ENCODE results near the gene KLHDC8B. TPM values are rescaled to one million over a fixed set of nuclear protein-coding genes. Genes with fewer than 3 reads are reported as not detected.

KLHDC8B gene
- total RNA-seq, 1 experiment from 2014 or later: 6.8 TPM

GRCh38 chr3:49131576-49131975, 39.8 kb upstream of the KLHDC8B start:
- TF ChIP-seq CTCF (IDR thresholded peaks at IDR 0.05): no peak
- no peak for TF ChIP-seq SIN3A (IDR thresholded peaks at IDR 0.05; ENCODE audit: borderline replicate concordance, insufficient read depth, low read depth, low read length)
- no peak for TF ChIP-seq REST (IDR thresholded peaks at IDR 0.05; ENCODE audit: insufficient read depth in 1 of 2, low read depth in 2 of 2, low read length in 1 of 2)
- no peak for TF ChIP-seq TCF7L2 (IDR thresholded peaks at IDR 0.05; ENCODE audit: low read depth, low read length)
- TF ChIP-seq POLR2AphosphoS5 (IDR thresholded peaks at IDR 0.05; ENCODE audit: low read depth, low read length): no peak
- ChIA-PET POLR2A (no interaction called here), CTCF (no interaction called here)
- in situ Hi-C loops (cut with HindIII; ENCODE audit: low pct_unique_long_range_greater_than_20kb, low sequenced_read_pairs): no loop called here
- ATAC-seq (no peak), DNase-seq (ENCODE audit: low read depth, low spot score) (no peak)
- peak overlapping the region; percentile 71 to 89 for H3K4me3 ChIP-seq (ENCODE audit: low read depth in 2 of 2, low read length in 2 of 2)
- peaks cover 12% of the 10 kb centered on the region for H3K4me1 ChIP-seq (ENCODE audit: control insufficient read depth, insufficient read depth, low read length)
- H3K9me3 ChIP-seq (ENCODE audit: control insufficient read depth, insufficient read depth, low read depth, low read length): no peaks in the 10 kb centered on the region
- H3K27me3 ChIP-seq (ENCODE audit: control insufficient read depth, insufficient read depth, low read length): no peaks in the 10 kb centered on the region
- no peaks in the 10 kb centered on the region; the same call in 1 of the 2 replicates for H3K36me3 ChIP-seq (ENCODE audit: control insufficient read depth, insufficient read depth, low read length)
- BruUV-seq (replicated peaks): no TSS peak
- peak overlapping the region; percentile 91; the same call in 1 of the 2 replicates for H3K27ac ChIP-seq (ENCODE audit: low read length)
- intact Hi-C loops (cut with micrococcal nuclease; ENCODE audit: unreplicated experiment): no loop called here

GRCh38 chr3:49132073-49132436, 39.3 kb upstream of the KLHDC8B start:
- Histone ChIP-seq H3K36me3 (ENCODE audit: control insufficient read depth, insufficient read depth, low read length) (no peaks in the 10 kb centered on the region; the same call in 1 of the 2 replicates), H3K27me3 (ENCODE audit: control insufficient read depth, insufficient read depth, low read length) (no peaks in the 10 kb centered on the region), H3K4me3 (ENCODE audit: low read depth in 2 of 2, low read length in 2 of 2) (peak overlapping the region; percentile 71 to 89), H3K27ac (ENCODE audit: low read length) (peak overlapping the region; percentile 91), H3K4me1 (ENCODE audit: control insufficient read depth, insufficient read depth, low read length) (peaks cover 12% of the 10 kb centered on the region), H3K9me3 (ENCODE audit: control insufficient read depth, insufficient read depth, low read depth, low read length) (no peaks in the 10 kb centered on the region)
- ATAC-seq (no peak), DNase-seq (ENCODE audit: low read depth, low spot score) (no peak)
- CTCF ChIA-PET: interaction anchor here (1.2 kb wide), 1 partner anchor 38 kb away, joined by 4 read pairs; the partner anchor contains the start of gene QRICH1
- in situ Hi-C loops (cut with HindIII; ENCODE audit: low pct_unique_long_range_greater_than_20kb, low sequenced_read_pairs): no loop called here
- POLR2A ChIA-PET: interaction anchor here (0.8 kb wide), 1 partner anchor 37 kb away, joined by 3 read pairs; no protein-coding TSS in a partner anchor
- BruUV-seq (replicated peaks): no TSS peak
- intact Hi-C loops (cut with micrococcal nuclease; ENCODE audit: unreplicated experiment): no loop called here
- TF ChIP-seq POLR2AphosphoS5 (IDR thresholded peaks at IDR 0.05; ENCODE audit: low read depth, low read length): no peak
- TF ChIP-seq CTCF (IDR thresholded peaks at IDR 0.05): no peak
- TF ChIP-seq SIN3A (IDR thresholded peaks at IDR 0.05; ENCODE audit: borderline replicate concordance, insufficient read depth, low read depth, low read length): no peak
- no peak for TF ChIP-seq REST (IDR thresholded peaks at IDR 0.05; ENCODE audit: insufficient read depth in 1 of 2, low read depth in 2 of 2, low read length in 1 of 2)
- no peak for TF ChIP-seq TCF7L2 (IDR thresholded peaks at IDR 0.05; ENCODE audit: low read depth, low read length)

Data from Panc1 (cell line).